Stomach smooth muscle (tissue), 2 donors: ENCODE data around the gene WASHC1.
"Not testable (repeated sequence)": the region's sequence is repeated elsewhere in the genome, so short reads cannot be mapped to it uniquely, and the experiment has no call there.

ENCODE experiments used
- H3K27ac ChIP-seq: one replicate; pipeline ENCODE4 v1.7.0; 2013; ENCODE audit warnings: mild to moderate bottlenecking, low read length, inconsistent platforms
- H3K27me3 ChIP-seq, 2 donors: one replicate each; pipeline ENCODE4 v1.7.0; 2013; ENCODE audit warnings: low read length in 2 of 2; ENCODE audit not compliant: insufficient read depth in 2 of 2, control insufficient read depth in 1 of 2
- H3K36me3 ChIP-seq, 2 donors: one replicate each; pipeline ENCODE4 v1.7.0; 2013; ENCODE audit warnings: low read length in 2 of 2; ENCODE audit not compliant: control insufficient read depth in 2 of 2, insufficient read depth in 2 of 2
- H3K4me1 ChIP-seq: one replicate; pipeline ENCODE4 v1.7.0; 2013; ENCODE audit warnings: low read length; ENCODE audit not compliant: control insufficient read depth, insufficient read depth
- H3K4me3 ChIP-seq, 2 donors: one replicate each; pipeline ENCODE4 v1.7.0; 2013; ENCODE audit warnings: low read length in 2 of 2
- H3K9ac ChIP-seq, 2 donors: one replicate each; pipeline ENCODE4 v1.7.0; 2013; ENCODE audit warnings: low read length in 2 of 2, mild to moderate bottlenecking in 1 of 2
- H3K9me3 ChIP-seq, 2 donors: one replicate each; pipeline ENCODE4 v1.7.0; 2013; ENCODE audit warnings: low read length in 2 of 2; ENCODE audit not compliant: control insufficient read depth in 2 of 2
- donor health status: healthy.
- donor health status: Pancreatic carcinoma.

The WASHC1 gene

DNA sequence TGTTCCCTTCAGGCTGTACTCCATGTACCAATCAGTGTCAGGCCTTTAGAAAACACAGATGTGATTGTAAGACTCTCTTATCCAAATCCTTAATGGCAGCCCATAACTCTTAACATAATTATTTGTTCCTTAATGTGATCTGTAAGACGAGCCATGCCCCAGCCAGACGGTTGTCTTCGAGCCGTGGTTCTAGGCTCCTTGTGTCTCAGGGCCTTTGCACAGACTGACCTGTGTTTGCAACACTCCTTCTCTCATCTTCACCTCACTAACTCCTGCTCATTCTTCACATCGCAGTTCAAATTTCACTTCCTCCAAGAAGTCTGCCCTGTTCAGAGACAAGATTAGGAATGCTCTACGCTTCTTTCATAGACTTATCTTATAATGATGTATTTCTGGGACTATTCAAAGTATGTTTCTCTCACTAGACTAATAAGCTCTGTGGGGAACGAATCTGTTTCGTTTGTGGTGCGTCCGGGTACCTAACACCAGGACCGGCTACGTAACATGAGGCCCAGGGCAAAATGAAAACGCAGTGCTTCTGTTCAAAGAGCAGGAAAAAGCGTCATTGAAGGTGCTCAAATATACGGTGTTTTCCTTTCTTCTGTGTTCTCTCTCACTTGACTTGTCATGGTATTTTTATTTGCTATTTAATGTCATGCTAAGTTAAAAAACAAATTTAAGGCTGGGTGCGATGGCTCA is 16.1 kb upstream of the WASHC1 start:
- not testable (repeated sequence) for H3K9ac ChIP-seq, H3K27ac ChIP-seq, H3K4me3 ChIP-seq, H3K27me3 ChIP-seq, H3K4me1 ChIP-seq, H3K36me3 ChIP-seq, H3K9me3 ChIP-seq

DNA sequence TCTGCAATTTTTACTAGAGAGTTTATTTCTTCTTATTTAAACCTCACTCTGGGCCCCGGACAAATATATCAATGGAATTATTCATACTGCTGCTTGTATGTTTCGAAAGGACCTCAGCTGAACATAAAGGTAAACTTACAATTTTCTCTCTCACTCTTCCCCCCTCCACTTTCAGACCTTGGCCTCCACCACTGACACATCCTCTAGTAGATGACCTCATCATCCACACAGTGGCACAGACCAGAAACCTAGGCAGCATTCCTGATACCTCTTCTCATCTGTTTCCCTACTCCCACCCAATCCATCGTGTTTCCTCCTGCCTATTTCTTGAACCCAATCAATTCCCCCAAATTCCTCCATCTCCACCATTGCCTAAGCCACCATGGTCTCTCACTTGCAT is 15.2 kb upstream of the WASHC1 start:
- not testable (repeated sequence) for H3K27me3 ChIP-seq, H3K9ac ChIP-seq, H3K27ac ChIP-seq, H3K4me3 ChIP-seq, H3K4me1 ChIP-seq, H3K9me3 ChIP-seq, H3K36me3 ChIP-seq

DNA sequence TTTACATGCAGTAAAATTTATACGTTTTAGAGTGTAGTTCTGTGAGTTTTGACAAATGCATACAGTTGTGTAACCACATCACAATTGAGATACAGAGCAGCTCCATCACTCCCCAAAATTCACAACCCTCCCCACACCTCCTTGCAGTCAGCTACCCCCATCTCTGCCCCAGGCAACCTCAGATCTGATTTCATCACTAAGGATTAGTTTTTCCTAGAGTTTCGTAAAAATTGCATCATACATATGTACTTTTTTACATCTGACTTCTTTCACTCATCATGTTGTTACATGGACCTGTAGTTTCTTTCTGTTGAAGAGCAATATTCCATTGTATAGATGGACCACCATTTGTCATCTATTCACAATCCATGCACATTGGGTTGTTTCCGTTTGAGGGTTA is 14.4 kb upstream of the WASHC1 start:
- not testable (repeated sequence) for H3K4me1 ChIP-seq, H3K27ac ChIP-seq, H3K4me3 ChIP-seq, H3K9ac ChIP-seq, H3K27me3 ChIP-seq, H3K36me3 ChIP-seq, H3K9me3 ChIP-seq

DNA sequence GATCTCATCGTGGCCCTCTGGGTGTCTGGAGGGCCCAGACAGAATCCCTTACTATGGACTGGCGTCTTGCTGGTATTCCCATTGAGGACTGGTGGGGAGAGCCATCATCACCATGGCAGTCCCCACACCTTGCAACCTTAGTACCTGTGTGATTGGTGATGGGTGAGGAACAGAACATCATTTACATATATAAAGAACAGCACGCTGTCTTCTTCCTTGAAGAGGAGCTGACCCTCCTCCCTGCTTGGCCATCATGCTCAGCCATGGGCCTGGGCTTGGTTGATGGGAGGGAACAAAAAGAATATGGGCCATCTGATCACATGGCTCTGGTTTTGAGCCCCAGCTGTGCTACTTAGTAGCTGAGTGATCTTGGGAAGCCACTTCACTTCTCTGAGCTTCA is 13.9 kb upstream of the WASHC1 start:
- H3K4me3 ChIP-seq, H3K27ac ChIP-seq, H3K9ac ChIP-seq, H3K4me1 ChIP-seq, H3K9me3 ChIP-seq, H3K36me3 ChIP-seq, H3K27me3 ChIP-seq: not testable (repeated sequence)

DNA sequence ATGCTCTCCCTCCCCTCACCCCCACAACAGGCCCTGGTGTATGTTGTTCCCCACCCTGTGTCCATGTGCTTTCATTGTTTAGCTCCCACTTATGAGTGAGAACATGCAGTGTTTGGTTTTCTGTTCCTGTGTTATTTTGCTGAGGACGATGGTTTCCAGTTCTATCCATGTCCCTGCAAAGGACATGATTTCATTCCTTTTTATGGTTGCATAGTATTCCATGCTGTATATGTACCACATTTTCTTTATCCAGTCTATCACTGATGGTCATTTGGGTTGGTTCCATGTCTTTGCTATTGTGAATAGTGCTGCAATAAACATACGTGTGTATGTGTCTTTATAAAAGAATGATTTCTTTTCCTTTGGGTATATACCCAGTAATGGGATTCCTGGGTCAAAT is 12.6 kb upstream of the WASHC1 start:
- H3K4me3 ChIP-seq, H3K36me3 ChIP-seq, H3K27ac ChIP-seq, H3K9me3 ChIP-seq, H3K27me3 ChIP-seq, H3K4me1 ChIP-seq, H3K9ac ChIP-seq: not testable (repeated sequence)

DNA sequence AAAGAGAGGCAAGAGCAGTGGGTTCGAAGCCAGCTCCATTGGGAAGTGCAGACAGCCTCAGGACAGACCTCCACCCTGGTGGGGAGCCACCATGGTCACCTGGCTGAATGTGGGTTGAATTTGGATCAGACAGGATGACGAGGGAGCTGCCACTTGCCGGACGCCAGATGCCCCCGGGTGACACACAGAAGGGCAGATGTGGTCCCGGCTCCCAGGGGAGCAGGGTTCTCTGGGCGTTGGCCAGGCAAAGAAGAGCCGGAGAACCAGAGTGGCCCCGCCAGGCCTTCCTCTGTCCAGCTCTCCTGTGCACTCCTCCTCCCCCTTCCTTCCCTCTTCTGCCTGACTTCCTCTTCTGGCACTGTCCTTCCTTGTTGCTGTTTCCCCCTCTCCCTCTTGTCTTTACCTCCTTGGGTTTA is 12.0 kb upstream of the WASHC1 start:
- not testable (repeated sequence) for H3K36me3 ChIP-seq, H3K9me3 ChIP-seq, H3K27ac ChIP-seq, H3K4me1 ChIP-seq, H3K27me3 ChIP-seq, H3K4me3 ChIP-seq, H3K9ac ChIP-seq

DNA sequence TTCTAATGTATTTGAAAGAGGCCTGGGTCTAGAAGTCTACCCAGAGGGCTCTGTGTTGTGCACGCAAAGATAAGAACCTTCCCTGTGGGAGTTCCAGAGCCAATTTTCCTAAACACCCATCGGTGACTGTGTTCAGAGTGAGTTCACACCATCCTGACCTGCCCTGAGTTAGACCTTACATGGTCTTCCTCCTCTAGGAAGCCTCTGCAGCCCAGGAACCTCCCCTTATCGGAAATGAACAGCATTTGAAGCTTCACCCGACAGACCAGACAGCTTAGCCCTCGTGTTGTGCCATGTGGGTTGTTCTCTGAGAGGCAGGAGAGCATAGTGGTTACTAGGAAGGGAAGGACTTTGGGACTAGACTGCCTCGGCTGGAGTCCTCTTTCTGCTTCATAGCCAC is 3.1 kb upstream of the WASHC1 start:
- H3K36me3 ChIP-seq, H3K9ac ChIP-seq, H3K4me3 ChIP-seq, H3K9me3 ChIP-seq, H3K4me1 ChIP-seq, H3K27me3 ChIP-seq, H3K27ac ChIP-seq: not testable (repeated sequence)

DNA sequence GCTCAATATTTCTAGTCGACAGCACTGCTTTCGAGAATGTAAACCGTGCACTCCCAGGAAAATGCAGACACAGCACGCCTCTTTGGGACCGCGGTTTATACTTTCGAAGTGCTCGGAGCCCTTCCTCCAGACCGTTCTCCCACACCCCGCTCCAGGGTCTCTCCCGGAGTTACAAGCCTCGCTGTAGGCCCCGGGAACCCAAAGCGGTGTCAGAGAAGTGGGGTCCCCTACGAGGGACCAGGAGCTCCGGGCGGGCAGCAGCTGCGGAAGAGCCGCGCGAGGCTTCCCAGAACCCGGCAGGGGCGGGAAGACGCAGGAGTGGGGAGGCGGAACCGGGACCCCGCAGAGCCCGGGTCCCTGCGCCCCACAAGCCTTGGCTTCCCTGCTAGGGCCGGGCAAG is 481 bp downstream of the WASHC1 start:
- not testable (repeated sequence) for H3K27ac ChIP-seq
- peak overlapping the region in 1 of 2 donors; percentile 58 for H3K4me3 ChIP-seq

DNA sequence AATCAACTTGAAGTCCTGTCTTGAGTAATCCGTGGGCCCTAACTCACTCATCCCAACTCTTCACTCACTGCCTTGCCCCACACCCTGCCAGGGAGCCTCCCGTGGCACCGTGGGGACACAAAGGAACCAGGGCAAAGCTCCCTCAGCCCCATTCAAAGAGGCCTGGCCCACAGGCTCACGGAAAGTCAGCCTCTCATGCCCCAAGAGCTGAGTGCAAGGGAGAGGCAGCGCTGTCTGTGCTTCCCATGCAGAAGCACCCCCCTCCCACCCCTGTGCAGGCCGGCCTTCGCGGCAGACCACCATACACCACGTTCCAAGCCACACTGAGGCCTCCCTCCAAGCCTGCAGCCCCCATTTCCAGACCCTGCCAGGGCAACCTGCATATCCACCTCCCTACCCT is 7.6 kb downstream of the WASHC1 start:
- not testable (repeated sequence) for H3K9me3 ChIP-seq, H3K36me3 ChIP-seq, H3K27me3 ChIP-seq, H3K9ac ChIP-seq, H3K4me1 ChIP-seq, H3K27ac ChIP-seq, H3K4me3 ChIP-seq

More for the DNA sequence above, 481 bp downstream of the WASHC1 start:
- not testable (repeated sequence) for H3K4me1 ChIP-seq, H3K36me3 ChIP-seq, H3K27me3 ChIP-seq, H3K9me3 ChIP-seq, H3K9ac ChIP-seq

DNA sequence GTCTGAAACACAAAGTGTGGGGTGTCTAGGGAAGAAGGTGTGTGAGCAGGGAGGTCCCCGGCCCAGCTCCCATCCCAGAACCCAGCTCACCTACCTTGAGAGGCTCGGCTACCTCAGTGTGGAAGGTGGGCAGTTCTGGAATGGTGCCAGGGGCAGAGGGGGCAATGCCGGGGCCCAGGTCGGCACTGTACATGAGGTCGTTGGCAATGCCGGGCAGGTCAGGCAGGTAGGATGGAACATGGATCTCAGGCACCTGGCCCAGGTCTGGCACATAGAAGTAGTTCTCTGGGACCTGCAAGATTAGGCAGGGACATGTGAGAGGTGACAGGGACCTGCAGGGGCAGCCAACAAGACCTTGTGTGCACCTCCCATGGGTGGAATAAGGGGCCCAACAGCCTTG is 12.4 kb downstream of the WASHC1 start:
- H3K4me1 ChIP-seq, H3K9ac ChIP-seq, H3K27ac ChIP-seq, H3K4me3 ChIP-seq, H3K36me3 ChIP-seq, H3K27me3 ChIP-seq, H3K9me3 ChIP-seq: not testable (repeated sequence)

DNA sequence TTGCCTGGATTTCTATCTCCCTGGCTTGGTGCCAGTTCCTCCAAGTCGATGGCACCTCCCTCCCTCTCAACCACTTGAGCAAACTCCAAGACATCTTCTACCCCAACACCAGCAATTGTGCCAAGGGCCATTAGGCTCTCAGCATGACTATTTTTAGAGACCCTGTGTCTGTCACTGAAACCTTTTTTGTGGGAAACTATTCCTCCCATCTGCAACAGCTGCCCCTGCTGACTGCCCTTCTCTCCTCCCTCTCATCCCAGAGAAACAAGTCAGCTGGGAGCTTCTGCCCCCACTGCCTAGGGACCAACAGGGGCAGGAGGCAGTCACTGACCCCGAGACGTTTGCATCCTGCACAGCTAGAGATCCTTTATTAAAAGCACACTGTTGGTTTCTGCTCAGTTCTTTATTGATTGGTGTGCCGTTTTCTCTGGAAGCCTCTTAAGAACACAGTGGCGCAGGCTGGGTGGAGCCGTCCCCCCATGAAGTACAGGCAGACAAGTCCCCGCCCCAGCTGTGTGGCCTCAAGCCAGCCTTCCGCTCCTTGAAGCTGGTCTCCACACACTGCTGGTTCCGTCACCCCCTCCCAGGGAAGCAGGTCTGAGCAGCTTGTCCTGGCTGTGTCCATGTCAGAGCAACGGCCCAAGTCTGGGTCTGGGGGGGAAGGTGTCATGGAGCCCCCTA is 15.0 kb downstream of the WASHC1 start:
- H3K9ac ChIP-seq, H3K4me3 ChIP-seq, H3K9me3 ChIP-seq, H3K4me1 ChIP-seq, H3K27ac ChIP-seq, H3K27me3 ChIP-seq, H3K36me3 ChIP-seq: not testable (repeated sequence)
